SK-N-SH (cell line): ENCODE data around the gene HMG20A. TPM values are rescaled to one million over a fixed set of nuclear protein-coding genes. Genes with fewer than 3 reads are reported as not detected.
A peak's percentile ranks its signal among the peaks of the same experiment; 100 is the strongest.

Experiments
- CTCF ChIA-PET: fragments of 300-600, 350-600 bp; formaldehyde crosslinking; extraction: SDS; loops from one replicate; lab custom pipeline; 2021; lab: Yijun Ruan, JAX
- POLR2A ChIA-PET: fragments of 350-600 bp; sonication (Branson Sonifier 250); formaldehyde crosslinking; extraction: SDS; loops from one replicate; lab custom pipeline; 2020; ENCODE audit warnings: antibody characterized with exemption, inconsistent platforms; lab: Yijun Ruan, JAX
- DNase-seq: peaks from one replicate; pipeline ENCODE4 v3.0.0; 2012
- H2AFZ ChIP-seq: fragments of 200-600 bp; sonication (generic); 2 replicates; pipeline ENCODE4 v1.8.1; 2016; ENCODE audit warnings: antibody characterized with exemption, mild to moderate bottlenecking, low read depth
- H3F3A ChIP-seq: fragments of 200-600 bp; sonication (generic); replicated peaks from 2 replicates; pipeline ENCODE3; 2016; ENCODE audit warnings: antibody characterized with exemption, mild to moderate bottlenecking; ENCODE audit not compliant: insufficient read depth
- H3K27ac ChIP-seq, 2 experiments: fragments of 200-500 bp in 1 of 2; fragments of 200-600 bp in 1 of 2; sonication (Bioruptor generic) in 1 of 2; sonication (generic), shearing (Covaris generic) in 1 of 2; 2 replicates each; pipeline versions ENCODE4 v1.5.1 to v1.6.1; 2014 to 2016; ENCODE audit warnings: low read depth in 2 of 2, inconsistent platforms in 1 of 2, low read length in 1 of 2, mild to moderate bottlenecking in 1 of 2, mixed read lengths in 1 of 2
- H3K27me3 ChIP-seq: fragments of 200-600 bp; sonication (generic), shearing (Covaris generic); 2 replicates; pipeline ENCODE4 v1.6.1; 2016; ENCODE audit warnings: mixed run types; ENCODE audit not compliant: insufficient read depth
- H3K36me3 ChIP-seq, 2 experiments: fragments of 200-500 bp in 1 of 2; fragments of 200-600 bp in 1 of 2; sonication (Bioruptor generic) in 1 of 2; sonication (generic) in 1 of 2; replicated peaks in 1 of 2; 2 replicates each; pipeline versions ENCODE3 to v1.5.1; 2014 to 2016; ENCODE audit warnings: low read length in 1 of 2, mild to moderate bottlenecking in 1 of 2; ENCODE audit not compliant: insufficient read depth in 2 of 2, control insufficient read depth in 1 of 2
- H3K4me1 ChIP-seq, 2 experiments: fragments of 200-500 bp in 1 of 2; fragments of 200-600 bp in 1 of 2; sonication (Bioruptor generic) in 1 of 2; sonication (generic), shearing (Covaris generic) in 1 of 2; 2 replicates each; pipeline versions ENCODE4 v1.5.1 to v1.6.1; 2014 to 2016; ENCODE audit warnings: low read depth in 1 of 2, low read length in 1 of 2, mixed run types in 1 of 2; ENCODE audit not compliant: insufficient read depth in 2 of 2, control insufficient read depth in 1 of 2
- H3K4me2 ChIP-seq: fragments of 200-600 bp; sonication (generic), shearing (Covaris generic); 2 replicates; pipeline ENCODE4 v1.6.1; 2017; ENCODE audit warnings: mixed run types
- H3K4me3 ChIP-seq, 2 experiments: fragments of 200-500 bp in 1 of 2; fragments of 200-600 bp in 1 of 2; sonication (Bioruptor generic) in 1 of 2; sonication (generic), shearing (Covaris generic) in 1 of 2; 2 replicates each; pipeline versions ENCODE4 v1.5.1 to v1.8.1; 2014 to 2016; ENCODE audit warnings: low read depth in 2 of 2, inconsistent platforms in 1 of 2, low read length in 1 of 2, mild to moderate bottlenecking in 1 of 2, mixed read lengths in 1 of 2, moderate library complexity in 1 of 2
- H3K79me2 ChIP-seq: fragments of 200-600 bp; sonication (generic); 2 replicates; pipeline ENCODE4 v1.8.1; 2017; ENCODE audit warnings: mild to moderate bottlenecking; ENCODE audit not compliant: insufficient read depth
- H3K9ac ChIP-seq: fragments of 200-600 bp; sonication (generic); 2 replicates; pipeline ENCODE4 v1.6.1; 2017; ENCODE audit warnings: mixed run types
- H3K9me2 ChIP-seq: fragments of 200-600 bp; sonication (generic); 2 replicates; pipeline ENCODE4 v1.6.1; 2017; ENCODE audit warnings: mixed run types
- H3K9me3 ChIP-seq: fragments of 200-600 bp; sonication (generic); 2 replicates; pipeline ENCODE4 v1.6.1; 2017; ENCODE audit warnings: mixed run types, mild to moderate bottlenecking, moderate library complexity
- H4K20me1 ChIP-seq: fragments of 200-600 bp; sonication (generic); 2 replicates; pipeline ENCODE4 v1.6.1; 2017; ENCODE audit warnings: mild to moderate bottlenecking, mixed run types; ENCODE audit not compliant: insufficient read depth
- ELF1 ChIP-seq: IDR thresholded peaks from 2 replicates; pipeline ENCODE4 v1.4.0; 2012
- EP300 ChIP-seq, 2 experiments: IDR thresholded peaks; 2 replicates each; pipeline versions ENCODE4 v1.4.0 to v1.6.1; 2012; ENCODE audit warnings: borderline replicate concordance in 1 of 2, low read depth in 1 of 2, low read length in 1 of 2
- EZH2phosphoT487 ChIP-seq: fragments of 200-600 bp; sonication (generic); IDR thresholded peaks from 2 replicates; pipeline ENCODE4 v1.6.1; 2017; ENCODE audit warnings: low read depth, mixed run types, mild to moderate bottlenecking, antibody characterized with exemption, moderate library complexity, borderline replicate concordance
- FOSL2 ChIP-seq: IDR thresholded peaks from 2 replicates; pipeline ENCODE4 v1.4.0; 2012; ENCODE audit warnings: low read depth, mild to moderate bottlenecking, moderate library complexity, borderline replicate concordance
- FOXJ3 ChIP-seq: sonication (generic); formaldehyde crosslinking; IDR thresholded peaks from 2 replicates; pipeline ENCODE4 v1.5.1; 2020; ENCODE audit warnings: mild to moderate bottlenecking, missing genetic modification reagents
- GABPA ChIP-seq: IDR thresholded peaks from 2 replicates; pipeline ENCODE4 v1.4.0; 2012; ENCODE audit warnings: low read depth, mild to moderate bottlenecking
- JUND ChIP-seq: IDR thresholded peaks from 2 replicates; pipeline ENCODE4 v1.4.0; 2012
- POLR2AphosphoS5 ChIP-seq: IDR thresholded peaks from 2 replicates; pipeline ENCODE4 v1.6.1; 2012; ENCODE audit warnings: low read depth, low read length
- RAD21 ChIP-seq: IDR thresholded peaks from 2 replicates; pipeline ENCODE4 v1.6.1; 2012; ENCODE audit warnings: mild to moderate bottlenecking, low read length
- RFX5 ChIP-seq: IDR thresholded peaks from 2 replicates; pipeline ENCODE4 v1.6.1; 2012; ENCODE audit warnings: mild to moderate bottlenecking, improper control_type of control experiment, low read length
- RXRA ChIP-seq: IDR thresholded peaks from 2 replicates; pipeline ENCODE4 v1.4.0; 2012; ENCODE audit warnings: low read depth, mild to moderate bottlenecking, borderline replicate concordance
- SIN3A ChIP-seq: IDR thresholded peaks from 2 replicates; pipeline ENCODE4 v1.6.1; 2012; ENCODE audit warnings: low read depth, mild to moderate bottlenecking, low read length, moderate library complexity, borderline replicate concordance
- SMC3 ChIP-seq: IDR thresholded peaks from 2 replicates; pipeline ENCODE4 v1.6.1; 2012; ENCODE audit warnings: low read depth, low read length, improper control_type of control experiment
- TAF1 ChIP-seq: IDR thresholded peaks from 2 replicates; pipeline ENCODE4 v1.6.1; 2012; ENCODE audit warnings: low read depth, mild to moderate bottlenecking, low read length, moderate library complexity, borderline replicate concordance
- YY1 ChIP-seq: IDR thresholded peaks from 2 replicates; pipeline ENCODE4 v1.4.0; 2012; ENCODE audit warnings: low read depth, mild to moderate bottlenecking
- WGBS: methylation state at CpG from one replicate; pipeline ENCODE4 v1.1.6; 2017; ENCODE audit warnings: low lambda C conversion rate; 5-methylcytosine and 5-hydroxymethylcytosine counted together
- polyA plus RNA-seq, 3 experiments: library from polyadenylated mRNA; depleted of rRNA; stranded (reverse); fragments of >200 nt; gene quantifications; 2 replicates each; pipeline ENCODE4 v1.2.3, GENCODE V29; 2012
- TF ChIP-seq, protein P1 (sequence below): IDR thresholded peaks from 2 replicates; pipeline ENCODE4 v1.4.0; 2012; ENCODE audit warnings: low read depth
- TF ChIP-seq, protein P2 (sequence below): fragments of 200-600 bp; sonication (generic); IDR thresholded peaks from 2 replicates; pipeline ENCODE4 v1.6.1; 2017; ENCODE audit warnings: antibody characterized with exemption, mild to moderate bottlenecking, moderate library complexity
- TF ChIP-seq, protein P3 (sequence below): IDR thresholded peaks from 2 replicates; pipeline ENCODE4 v1.4.0; 2012; ENCODE audit warnings: low read depth, borderline replicate concordance
- TF ChIP-seq, protein P4 (sequence below): IDR thresholded peaks from 2 replicates; pipeline ENCODE4; 2012
- TF ChIP-seq, protein P5 (sequence below): fragments of 150-350 bp; IDR thresholded peaks from 2 replicates; pipeline ENCODE4 v1.6.1; 2016; ENCODE audit warnings: mild to moderate bottlenecking, low read depth, low read length

HMG20A gene
- polyA plus RNA-seq, 1 of the 3 experiments (the other 2 are of a cell fraction): 27.7 TPM

DNA sequence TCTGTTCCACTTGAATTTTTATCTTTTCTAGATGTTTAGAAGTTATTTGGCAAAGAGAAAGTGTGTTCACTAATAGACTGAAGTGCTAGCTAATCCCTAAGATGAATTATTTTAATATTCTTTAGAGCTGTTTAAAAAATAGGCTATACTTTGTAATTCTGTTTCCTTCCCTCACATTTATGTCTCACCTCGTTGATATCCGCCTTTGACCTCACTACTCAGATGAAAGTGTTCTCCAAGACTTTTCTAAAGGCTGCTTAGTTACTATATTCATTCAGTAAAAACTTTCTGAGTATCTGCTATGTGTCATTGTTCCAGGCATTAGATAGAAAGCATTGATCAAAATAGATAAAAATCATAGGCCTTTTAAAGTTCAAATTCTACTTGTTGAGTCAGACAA is 38.3 kb downstream of the HMG20A start:
- no peaks in the 10 kb centered on the region for H3K9me3 ChIP-seq
- peaks cover 56% of the 10 kb centered on the region for H3F3A ChIP-seq
- H3K4me2 ChIP-seq: peak overlapping the region; percentile 55; the same call in 1 of the 2 replicates
- peak overlapping the region; percentile 27; the same call in 1 of the 2 replicates for H3K9ac ChIP-seq
- peak overlapping the region; percentile 76 to 96 for H3K27ac ChIP-seq
- no peak overlapping the region for H2AFZ ChIP-seq
- no peak for DNase-seq
- TF ChIP-seq, protein P1, sequence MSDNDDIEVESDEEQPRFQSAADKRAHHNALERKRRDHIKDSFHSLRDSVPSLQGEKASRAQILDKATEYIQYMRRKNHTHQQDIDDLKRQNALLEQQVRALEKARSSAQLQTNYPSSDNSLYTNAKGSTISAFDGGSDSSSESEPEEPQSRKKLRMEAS: no peak
- TF ChIP-seq RFX5: no peak
- TF ChIP-seq TAF1: no peak
- TF ChIP-seq, protein P2, sequence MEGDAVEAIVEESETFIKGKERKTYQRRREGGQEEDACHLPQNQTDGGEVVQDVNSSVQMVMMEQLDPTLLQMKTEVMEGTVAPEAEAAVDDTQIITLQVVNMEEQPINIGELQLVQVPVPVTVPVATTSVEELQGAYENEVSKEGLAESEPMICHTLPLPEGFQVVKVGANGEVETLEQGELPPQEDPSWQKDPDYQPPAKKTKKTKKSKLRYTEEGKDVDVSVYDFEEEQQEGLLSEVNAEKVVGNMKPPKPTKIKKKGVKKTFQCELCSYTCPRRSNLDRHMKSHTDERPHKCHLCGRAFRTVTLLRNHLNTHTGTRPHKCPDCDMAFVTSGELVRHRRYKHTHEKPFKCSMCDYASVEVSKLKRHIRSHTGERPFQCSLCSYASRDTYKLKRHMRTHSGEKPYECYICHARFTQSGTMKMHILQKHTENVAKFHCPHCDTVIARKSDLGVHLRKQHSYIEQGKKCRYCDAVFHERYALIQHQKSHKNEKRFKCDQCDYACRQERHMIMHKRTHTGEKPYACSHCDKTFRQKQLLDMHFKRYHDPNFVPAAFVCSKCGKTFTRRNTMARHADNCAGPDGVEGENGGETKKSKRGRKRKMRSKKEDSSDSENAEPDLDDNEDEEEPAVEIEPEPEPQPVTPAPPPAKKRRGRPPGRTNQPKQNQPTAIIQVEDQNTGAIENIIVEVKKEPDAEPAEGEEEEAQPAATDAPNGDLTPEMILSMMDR: no peak
- TF ChIP-seq EP300 (IDR thresholded peaks at IDR 0.05; ENCODE audit: borderline replicate concordance in 1 of 2, low read depth in 1 of 2, low read length in 1 of 2): no peak
- TF ChIP-seq, protein P3, sequence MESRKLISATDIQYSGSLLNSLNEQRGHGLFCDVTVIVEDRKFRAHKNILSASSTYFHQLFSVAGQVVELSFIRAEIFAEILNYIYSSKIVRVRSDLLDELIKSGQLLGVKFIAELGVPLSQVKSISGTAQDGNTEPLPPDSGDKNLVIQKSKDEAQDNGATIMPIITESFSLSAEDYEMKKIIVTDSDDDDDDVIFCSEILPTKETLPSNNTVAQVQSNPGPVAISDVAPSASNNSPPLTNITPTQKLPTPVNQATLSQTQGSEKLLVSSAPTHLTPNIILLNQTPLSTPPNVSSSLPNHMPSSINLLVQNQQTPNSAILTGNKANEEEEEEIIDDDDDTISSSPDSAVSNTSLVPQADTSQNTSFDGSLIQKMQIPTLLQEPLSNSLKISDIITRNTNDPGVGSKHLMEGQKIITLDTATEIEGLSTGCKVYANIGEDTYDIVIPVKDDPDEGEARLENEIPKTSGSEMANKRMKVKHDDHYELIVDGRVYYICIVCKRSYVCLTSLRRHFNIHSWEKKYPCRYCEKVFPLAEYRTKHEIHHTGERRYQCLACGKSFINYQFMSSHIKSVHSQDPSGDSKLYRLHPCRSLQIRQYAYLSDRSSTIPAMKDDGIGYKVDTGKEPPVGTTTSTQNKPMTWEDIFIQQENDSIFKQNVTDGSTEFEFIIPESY: no peak
- no peak for TF ChIP-seq YY1
- no peak for TF ChIP-seq RXRA
- no peak for TF ChIP-seq ELF1
- TF ChIP-seq, protein P4, sequence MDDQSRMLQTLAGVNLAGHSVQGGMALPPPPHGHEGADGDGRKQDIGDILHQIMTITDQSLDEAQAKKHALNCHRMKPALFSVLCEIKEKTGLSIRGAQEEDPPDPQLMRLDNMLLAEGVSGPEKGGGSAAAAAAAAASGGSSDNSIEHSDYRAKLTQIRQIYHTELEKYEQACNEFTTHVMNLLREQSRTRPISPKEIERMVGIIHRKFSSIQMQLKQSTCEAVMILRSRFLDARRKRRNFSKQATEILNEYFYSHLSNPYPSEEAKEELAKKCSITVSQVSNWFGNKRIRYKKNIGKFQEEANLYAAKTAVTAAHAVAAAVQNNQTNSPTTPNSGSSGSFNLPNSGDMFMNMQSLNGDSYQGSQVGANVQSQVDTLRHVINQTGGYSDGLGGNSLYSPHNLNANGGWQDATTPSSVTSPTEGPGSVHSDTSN: no peak
- no peak for TF ChIP-seq JUND
- no peak for TF ChIP-seq RAD21
- no peak for TF ChIP-seq EZH2phosphoT487
- no peak for TF ChIP-seq FOSL2
- TF ChIP-seq, protein P5, sequence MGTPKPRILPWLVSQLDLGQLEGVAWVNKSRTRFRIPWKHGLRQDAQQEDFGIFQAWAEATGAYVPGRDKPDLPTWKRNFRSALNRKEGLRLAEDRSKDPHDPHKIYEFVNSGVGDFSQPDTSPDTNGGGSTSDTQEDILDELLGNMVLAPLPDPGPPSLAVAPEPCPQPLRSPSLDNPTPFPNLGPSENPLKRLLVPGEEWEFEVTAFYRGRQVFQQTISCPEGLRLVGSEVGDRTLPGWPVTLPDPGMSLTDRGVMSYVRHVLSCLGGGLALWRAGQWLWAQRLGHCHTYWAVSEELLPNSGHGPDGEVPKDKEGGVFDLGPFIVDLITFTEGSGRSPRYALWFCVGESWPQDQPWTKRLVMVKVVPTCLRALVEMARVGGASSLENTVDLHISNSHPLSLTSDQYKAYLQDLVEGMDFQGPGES: no peak
- no peak for TF ChIP-seq SIN3A
- TF ChIP-seq GABPA: no peak
- TF ChIP-seq FOXJ3: no peak
- no peak for TF ChIP-seq SMC3
- TF ChIP-seq POLR2AphosphoS5: no peak
- TF ChIP-seq, all 33 proteins: peak for 0
- Histone ChIP-seq H3K9me2 (no peaks in the 10 kb centered on the region), H4K20me1 (no peaks in the 10 kb centered on the region; the same call in 1 of the 2 replicates), H3K79me2 (peaks cover 24% of the 10 kb centered on the region; the same call in 1 of the 2 replicates), H3K36me3 (peaks cover 31% of the 10 kb centered on the region in 2 experiments), H3K4me1 (peaks cover 16 to 38% of the 10 kb centered on the region in 2 experiments), H3K4me3 (no peak overlapping the region), H3K27me3 (no peaks in the 10 kb centered on the region)
- ChIA-PET POLR2A (no interaction called here), CTCF (interaction anchor here (0.8 to 1.5 kb wide), 3 partner anchors 42 to 352 kb away, joined by 3 to 8 read pairs (median 3); no protein-coding TSS in a partner anchor)
- 95% methylated on average over 2 of the region's 2 CpGs for WGBS
